Gastroesophageal sphincter (tissue), 3 donors: Measurements from ENCODE around the gene NIF3L1.

ENCODE experiments used
- CTCF ChIP-seq, 4 experiments: fragments of 200-600 bp in 2 of 4; fragments of 450-650 bp in 2 of 4; sonication (generic) in 1 of 4; IDR thresholded peaks; one replicate each; pipeline ENCODE4 v1.5.1; 2017 to 2019; ENCODE audit warnings: antibody characterized with exemption in 4 of 4, mild to moderate bottlenecking in 2 of 4, moderate library complexity in 2 of 4
- POLR2A ChIP-seq, 2 donors: fragments of 450-650 bp; IDR thresholded peaks; one replicate each; pipeline ENCODE4 v1.6.1; 2017; ENCODE audit warnings: antibody characterized with exemption in 2 of 2, mild to moderate bottlenecking in 2 of 2, moderate library complexity in 1 of 2

GRCh38 chr2:200845194-200845593 is 44.0 kb upstream of the NIF3L1 start:
- no peak for TF ChIP-seq POLR2A (IDR thresholded peaks at IDR 0.05)
- no peak for TF ChIP-seq CTCF (IDR thresholded peaks at IDR 0.05)
